Measurements from ENCODE around the gene SLC8A1. TPM values are rescaled to one million over a fixed set of nuclear protein-coding genes. Genes with fewer than 3 reads are reported as not detected.

The SLC8A1 gene
- total RNA-seq, 1 experiment from 2014 or later, result 199 TPM

DNA sequence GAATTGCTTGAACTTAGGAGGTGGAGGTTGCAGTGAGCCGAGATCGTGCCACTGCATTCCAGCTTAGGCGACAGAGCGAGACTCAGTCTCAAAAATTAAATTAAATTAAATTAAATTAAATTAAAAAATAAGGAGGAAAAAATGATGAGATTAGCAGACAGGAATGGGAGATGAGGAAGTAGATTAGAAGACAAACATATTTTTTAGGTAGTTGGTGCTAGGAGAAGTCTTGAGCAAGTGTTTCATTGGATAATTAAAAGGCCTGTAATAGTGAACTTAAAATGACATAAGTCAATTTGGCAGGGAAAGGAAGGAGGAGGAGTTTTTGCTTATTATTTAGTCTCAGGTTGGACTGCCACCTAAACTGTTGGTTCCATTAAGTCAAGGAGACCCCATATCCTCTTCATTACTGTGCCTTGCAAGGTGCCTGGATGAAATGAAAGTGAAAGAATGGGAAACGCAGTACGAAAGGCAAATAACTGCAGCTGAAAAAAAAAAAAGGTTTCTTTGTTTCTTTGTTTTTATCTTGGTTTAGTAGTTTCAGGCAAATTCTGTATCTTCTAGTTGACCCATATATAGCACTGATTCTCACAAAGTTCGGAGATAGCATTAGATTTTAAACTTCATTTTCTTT, 162.0 kb downstream of the SLC8A1 start:
- in situ Hi-C loops (cut with HindIII; ENCODE audit: low sequenced_read_pairs), result no loop called here
- no peak for DNase-seq (ENCODE audit: low spot score)

DNA sequence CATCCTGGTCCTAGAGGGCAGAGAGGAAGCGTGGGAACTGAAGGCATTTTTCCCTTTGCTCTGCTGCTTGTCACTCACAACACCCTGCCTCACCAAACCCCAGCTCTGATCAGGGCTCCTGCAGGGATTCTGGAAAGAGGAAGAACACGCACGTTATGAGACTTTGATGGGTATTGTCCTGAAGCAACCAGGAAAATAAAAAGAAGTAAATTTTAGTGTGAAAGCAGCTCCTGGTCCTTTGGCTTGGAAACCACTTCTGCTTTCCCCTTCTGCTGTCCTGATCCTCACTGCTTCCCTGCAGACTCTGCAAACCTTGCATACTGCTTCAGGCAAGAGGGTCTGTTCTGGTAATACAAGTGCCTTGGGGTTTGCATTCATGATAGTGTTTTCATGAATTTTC, 164.1 kb downstream of the SLC8A1 start:
- DNase-seq (ENCODE audit: low spot score), result no peak
- in situ Hi-C loops (cut with HindIII; ENCODE audit: low sequenced_read_pairs), result no loop called here

DNA sequence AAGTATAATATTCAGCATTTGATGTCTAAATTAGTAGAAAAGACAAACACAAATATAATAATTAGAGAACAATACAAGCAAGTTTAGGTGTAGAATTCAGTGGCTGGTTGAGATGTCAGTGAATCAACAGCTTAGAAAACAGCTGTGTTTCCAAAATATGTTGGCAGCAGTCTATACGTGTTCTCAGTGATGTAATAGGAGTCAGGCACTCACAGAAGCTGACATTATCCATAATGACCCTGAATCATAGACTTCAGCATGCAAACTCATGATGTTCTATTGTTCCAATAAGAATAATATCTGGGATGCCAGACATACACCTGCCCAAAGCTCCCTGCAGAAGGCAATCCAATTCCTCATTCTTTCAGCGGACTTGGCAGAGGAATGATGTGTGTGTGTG, 164.7 kb downstream of the SLC8A1 start:
- in situ Hi-C loops (cut with HindIII; ENCODE audit: low sequenced_read_pairs), result no loop called here

DNA sequence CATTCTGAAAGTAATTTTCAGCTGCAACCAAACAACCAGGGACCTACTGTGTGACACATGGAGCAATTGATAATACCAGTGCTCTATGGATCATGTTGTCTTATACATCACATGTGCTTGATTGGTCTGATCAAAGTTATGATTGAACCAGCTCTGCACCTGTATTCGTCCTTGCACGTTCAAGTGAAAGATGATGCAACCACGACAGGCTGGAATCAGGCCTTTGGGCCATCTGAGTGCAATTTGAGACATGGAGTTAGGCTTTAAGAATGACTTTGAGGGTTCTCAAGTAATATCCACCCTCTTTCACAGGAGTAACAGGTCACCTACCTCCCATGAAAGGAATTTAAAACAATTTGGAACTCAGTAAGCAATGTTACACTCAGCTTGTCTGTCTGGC, 165.2 kb downstream of the SLC8A1 start:
- in situ Hi-C loops (cut with HindIII; ENCODE audit: low sequenced_read_pairs), result no loop called here
- no peak for DNase-seq (ENCODE audit: low spot score)

More for the DNA sequence above, 164.7 kb downstream of the SLC8A1 start:
- no peak for DNase-seq (ENCODE audit: low spot score)

DNA sequence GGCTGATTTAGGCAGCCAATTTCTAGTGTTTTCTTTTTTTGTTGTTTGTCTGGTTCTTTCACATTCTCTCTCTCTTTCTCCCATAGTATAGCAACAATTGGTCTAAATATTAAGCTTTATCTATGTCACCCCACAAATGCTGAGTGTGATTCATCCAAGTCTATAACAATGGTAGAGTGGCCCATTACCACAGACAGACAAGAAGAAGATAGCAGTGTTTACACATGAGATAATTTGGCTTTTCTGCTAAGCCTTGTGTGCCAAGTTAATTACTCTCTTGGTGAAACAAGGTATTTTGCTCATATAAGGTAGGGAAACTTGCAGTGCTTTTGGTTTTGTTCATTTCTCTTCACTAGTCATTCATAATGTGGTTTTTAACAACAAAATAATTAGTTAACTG, 166.5 kb downstream of the SLC8A1 start:
- no peak for DNase-seq (ENCODE audit: low spot score)
- in situ Hi-C loops (cut with HindIII; ENCODE audit: low sequenced_read_pairs), result no loop called here

DNA sequence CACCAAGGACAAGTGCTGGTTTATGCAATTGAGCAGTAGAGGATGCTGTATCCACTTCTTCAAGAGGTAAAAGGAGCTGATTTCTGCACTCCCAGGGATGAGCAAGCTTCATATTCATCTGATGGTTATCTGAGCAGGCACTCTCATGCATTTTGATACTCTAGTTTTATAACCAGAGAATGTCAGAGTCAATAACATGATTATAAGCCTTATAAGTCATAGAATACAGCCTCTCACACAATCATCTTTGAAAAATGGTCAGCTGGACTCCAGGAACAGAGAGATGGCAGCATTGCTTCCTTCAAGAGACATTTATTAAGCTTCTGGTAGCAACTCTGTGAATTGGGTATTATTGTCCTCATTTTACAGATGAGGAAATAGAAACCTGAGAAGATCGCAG, 167.1 kb downstream of the SLC8A1 start:
- in situ Hi-C loops (cut with HindIII; ENCODE audit: low sequenced_read_pairs), result no loop called here
- DNase-seq (ENCODE audit: low spot score), result no peak

DNA sequence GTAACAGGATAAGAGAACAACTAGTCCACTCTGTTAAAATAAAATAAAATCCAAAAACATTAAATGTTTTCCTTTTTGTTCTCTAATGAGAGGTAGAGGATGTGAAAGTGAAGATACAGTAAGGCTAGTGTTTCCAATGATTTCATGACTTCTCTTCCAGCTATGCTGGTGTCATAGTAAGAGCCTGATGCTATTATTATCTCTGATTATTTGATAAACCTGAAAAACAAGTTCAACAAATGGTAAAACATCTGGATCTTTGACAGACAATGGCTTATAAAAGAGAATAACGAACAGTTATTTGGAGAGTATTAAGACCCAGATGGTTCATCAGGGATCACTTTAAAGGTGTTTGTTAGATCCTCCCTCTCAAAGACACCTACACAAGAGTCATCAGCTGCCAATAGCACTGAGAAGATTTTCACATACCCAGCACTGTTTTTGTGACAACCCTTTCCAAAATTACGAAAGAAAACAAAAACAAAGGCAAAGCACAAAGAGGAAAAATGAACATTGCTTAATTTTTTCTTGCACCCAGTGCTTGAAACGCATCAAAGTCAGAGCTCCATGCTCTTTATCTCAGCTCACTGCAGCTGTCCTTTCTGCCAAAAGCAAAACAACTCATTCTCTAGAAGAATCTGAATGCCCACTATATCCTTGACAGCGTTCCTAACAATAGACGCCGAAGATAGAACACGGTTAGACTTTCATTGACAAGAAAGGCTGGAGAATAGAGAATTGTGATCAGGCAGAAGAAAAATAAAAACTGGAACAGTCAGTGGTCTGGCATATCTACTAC, 168.6 kb downstream of the SLC8A1 start:
- DNase-seq (ENCODE audit: low spot score), result no peak
- in situ Hi-C loops (cut with HindIII; ENCODE audit: low sequenced_read_pairs), result no loop called here

DNA sequence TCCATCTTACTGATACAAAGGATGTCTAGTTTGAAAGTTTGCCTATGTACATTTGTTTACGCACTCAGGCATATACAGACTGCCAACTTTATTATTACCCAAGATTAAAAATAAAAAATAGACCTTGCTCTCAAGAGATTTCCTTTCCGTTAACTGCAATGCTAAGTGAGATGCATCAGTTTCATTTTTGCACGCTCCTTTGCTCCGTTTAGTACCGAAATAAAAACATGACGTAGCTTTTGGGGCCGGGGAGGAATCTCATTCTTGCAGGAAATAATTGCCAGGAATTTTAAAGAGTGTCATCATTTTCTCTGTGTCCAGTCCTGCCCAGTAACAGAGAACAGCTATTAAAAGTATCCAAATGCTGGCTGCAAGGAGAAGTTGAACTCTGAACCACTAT, 169.5 kb downstream of the SLC8A1 start:
- no peak for DNase-seq (ENCODE audit: low spot score)
- in situ Hi-C loops (cut with HindIII; ENCODE audit: low sequenced_read_pairs), result no loop called here

DNA sequence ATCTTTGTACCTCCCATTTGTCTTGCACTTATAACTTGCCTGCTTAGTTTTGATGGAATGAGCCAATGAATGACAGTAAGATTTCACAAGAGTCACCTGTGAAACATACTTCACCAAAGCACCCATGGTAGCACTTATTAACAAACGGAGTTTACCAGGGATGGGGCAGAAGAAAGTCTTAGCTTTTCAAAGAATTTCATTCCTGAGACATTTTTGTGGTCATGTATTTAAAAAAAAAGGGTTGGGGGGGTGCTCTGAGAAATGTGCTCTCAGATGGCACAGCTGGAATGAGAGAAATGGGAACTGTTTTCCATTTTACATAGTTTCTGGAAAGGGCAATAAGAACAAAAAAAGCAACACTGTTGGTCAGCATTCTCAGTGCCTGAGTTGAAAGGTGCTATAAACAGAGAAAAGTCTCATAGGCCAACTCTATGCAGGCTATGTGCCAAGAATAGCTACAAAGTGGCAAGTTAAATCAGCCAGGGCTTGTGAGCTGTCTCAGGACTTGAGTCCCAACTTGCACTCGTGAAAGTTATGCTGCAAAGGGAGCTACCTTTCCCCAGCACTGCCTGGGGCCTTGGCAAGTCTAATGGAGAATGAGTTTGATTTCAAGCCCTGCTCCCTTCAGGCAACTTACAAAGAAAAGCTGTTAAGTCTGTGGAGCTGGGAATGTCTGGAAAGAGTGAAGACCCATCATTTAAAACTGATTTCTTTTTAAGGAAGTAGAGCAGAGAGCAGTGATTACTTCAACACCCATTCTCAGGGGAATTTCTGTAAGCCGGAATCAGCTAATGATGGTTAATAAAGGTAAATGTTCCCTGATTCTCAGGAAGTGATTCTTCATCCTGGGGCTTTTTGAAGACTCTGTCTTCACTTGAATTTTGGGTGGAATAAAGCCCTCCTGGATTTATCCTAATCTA, 170.6 kb downstream of the SLC8A1 start:
- peak; percentile 66 for DNase-seq (ENCODE audit: low spot score)
- in situ Hi-C loops (cut with HindIII; ENCODE audit: low sequenced_read_pairs), result no loop called here

DNA sequence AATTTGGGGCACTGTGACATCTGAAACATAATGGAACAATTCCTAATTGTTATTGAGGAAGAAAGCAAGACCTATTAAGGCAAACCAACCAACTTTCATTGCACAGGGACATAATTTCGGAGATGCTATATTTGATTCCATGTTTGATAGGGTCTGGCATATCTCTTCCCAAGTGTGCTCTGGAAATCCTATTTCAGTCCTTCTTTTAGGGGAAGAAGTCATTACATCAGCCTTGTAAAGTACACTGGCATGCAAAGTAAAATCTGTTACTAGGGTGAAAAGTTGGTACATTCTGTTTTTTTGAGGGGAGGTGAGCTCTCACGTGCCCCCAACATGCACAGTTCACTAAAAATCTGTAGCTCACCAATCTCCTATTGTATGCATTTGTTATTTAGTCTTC, 172.4 kb downstream of the SLC8A1 start:
- in situ Hi-C loops (cut with HindIII; ENCODE audit: low sequenced_read_pairs), result no loop called here
- no peak for DNase-seq (ENCODE audit: low spot score)

DNA sequence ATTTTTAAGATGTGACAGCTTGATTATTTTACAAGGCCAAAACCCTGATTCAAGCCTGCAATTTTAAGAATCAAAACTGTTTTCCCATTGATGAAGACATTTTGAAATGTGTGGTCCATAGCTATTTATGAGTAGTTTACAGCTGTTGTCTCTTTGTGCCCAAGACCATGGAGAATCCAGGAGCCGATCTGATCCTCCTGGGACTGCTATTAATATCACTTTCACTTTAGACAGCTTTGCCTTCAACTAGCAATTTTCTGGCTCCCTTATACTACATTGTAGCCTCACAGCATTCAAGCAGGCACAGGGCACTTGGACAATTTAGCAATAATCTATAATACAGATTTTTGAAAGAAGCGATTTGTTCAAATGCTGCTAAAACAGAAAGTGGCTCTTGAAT, 172.9 kb downstream of the SLC8A1 start:
- in situ Hi-C loops (cut with HindIII; ENCODE audit: low sequenced_read_pairs), result no loop called here
- DNase-seq (ENCODE audit: low spot score), result no peak

DNA sequence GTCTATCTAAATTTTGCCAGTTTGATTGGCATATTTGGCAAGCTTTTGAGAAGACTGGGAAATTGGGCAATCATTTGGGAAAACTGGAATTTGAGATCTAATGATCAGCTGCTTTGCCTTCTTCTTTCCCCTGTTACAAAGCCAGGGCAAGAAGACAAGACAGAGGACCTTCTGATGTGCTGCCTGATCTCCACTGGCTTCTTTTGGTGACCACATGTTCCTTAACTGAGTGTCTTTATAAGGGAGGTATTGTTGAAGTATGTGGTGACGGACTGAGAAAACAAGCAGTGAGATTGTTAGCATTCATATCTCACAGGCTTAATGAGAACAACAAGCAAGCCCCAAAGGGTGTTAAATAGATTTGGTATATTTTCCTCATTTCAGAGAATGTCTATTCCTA, 175.8 kb downstream of the SLC8A1 start:
- in situ Hi-C loops (cut with HindIII; ENCODE audit: low sequenced_read_pairs), result no loop called here
- DNase-seq (ENCODE audit: low spot score), result no peak

DNA sequence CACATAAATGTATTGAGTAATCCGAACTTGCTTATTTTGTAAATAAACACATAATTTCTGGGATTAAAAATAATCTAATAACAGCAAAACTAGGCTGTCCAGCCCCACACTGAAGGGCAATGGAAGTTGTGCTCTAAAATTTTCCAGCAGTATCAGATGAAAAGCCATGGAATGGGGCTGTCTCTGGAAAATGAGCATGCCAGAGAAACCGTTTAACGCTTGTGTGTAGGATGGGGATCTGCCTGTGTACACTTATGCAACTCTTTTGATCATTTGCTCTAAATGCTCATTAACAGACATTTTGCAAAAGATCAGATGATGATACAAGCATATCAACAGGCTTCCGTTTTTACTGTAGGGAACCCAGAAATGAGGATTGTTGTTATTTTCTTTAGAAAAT, 177.6 kb downstream of the SLC8A1 start:
- in situ Hi-C loops (cut with HindIII; ENCODE audit: low sequenced_read_pairs), result no loop called here
- no peak for DNase-seq (ENCODE audit: low spot score)

DNA sequence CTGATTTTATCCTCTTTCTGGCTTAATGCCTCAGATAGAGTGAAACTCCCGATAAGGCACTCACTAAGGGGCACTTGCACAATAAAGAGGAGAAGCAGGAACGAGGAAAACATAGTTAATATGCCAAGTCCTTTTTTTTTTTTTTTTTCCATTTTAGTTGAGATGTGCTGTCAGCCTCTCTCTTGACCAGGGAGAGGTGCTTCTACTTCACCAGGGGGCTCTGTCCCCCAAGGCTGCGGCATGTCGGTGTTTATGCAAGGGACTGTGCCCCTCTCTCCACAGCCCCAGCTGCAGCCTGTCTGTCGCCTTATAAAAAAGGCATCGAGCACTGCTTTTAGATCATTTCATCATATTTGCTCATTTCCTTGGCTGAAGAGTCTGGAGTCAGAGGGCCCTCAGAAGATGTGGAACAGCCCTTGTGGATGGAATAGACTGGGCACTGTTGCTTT, 178.1 kb downstream of the SLC8A1 start:
- DNase-seq (ENCODE audit: low spot score), result no peak
- in situ Hi-C loops (cut with HindIII; ENCODE audit: low sequenced_read_pairs), result no loop called here

DNA sequence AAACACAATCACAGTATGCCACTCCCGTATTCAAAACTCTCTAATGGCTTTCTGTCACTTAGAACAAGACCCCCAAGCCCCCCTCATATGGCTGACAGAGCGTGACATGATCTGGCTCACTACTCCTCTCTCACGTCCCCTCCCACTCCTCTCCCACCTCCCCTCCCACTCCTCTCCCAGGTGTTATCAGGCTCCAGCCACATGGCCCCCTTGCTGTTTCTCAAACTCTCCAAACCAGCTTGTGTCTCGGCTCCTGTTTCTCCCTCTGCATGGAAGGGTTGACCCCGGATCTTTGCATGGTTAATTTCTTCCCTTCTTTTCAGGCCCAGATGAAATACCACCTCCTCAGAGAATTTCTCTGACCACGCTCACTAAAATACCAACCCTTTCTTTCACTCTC, 180.8 kb downstream of the SLC8A1 start:
- DNase-seq (ENCODE audit: low spot score), result no peak
- in situ Hi-C loops (cut with HindIII; ENCODE audit: low sequenced_read_pairs), result no loop called here

DNA sequence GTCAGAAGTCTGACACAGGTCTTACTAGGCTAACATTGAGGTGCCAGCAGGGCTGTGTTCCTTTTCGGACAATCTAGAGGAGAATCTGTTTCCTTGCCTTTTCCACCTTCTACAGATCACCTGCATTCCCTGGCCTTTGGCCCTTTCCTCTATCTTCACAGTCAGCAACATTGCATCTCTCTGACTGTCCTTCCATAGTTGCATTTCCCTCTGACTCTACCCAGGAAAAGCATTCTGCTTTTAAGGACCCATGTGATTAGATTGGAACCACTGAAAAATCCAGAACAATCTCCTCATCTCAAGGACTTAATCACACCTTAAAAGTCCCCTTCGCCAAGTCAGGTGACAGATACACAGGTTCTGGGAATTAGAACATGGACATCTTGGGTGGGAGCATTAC, 181.5 kb downstream of the SLC8A1 start:
- DNase-seq (ENCODE audit: low spot score), result no peak
- in situ Hi-C loops (cut with HindIII; ENCODE audit: low sequenced_read_pairs), result no loop called here

DNA sequence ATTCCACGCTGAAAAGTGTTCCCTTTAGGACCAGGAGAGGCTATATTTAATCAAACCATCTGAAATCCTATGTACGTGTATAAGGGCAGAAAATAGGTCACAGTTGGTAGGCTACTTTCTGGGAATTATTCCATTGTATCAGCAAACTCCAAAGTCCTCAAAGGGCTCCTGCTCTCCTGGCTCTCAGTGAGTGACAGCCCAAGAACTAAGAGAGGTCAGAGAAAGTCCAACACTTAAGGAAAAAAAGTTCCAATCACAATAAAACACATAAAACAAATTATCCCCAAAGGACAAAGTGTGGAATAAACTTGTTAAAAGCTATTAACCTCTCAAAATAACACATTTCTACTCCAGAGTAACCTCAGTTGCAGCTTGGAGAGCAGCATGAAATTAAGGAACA, 183.3 kb downstream of the SLC8A1 start:
- no peak for DNase-seq (ENCODE audit: low spot score)
- in situ Hi-C loops (cut with HindIII; ENCODE audit: low sequenced_read_pairs), result no loop called here

DNA sequence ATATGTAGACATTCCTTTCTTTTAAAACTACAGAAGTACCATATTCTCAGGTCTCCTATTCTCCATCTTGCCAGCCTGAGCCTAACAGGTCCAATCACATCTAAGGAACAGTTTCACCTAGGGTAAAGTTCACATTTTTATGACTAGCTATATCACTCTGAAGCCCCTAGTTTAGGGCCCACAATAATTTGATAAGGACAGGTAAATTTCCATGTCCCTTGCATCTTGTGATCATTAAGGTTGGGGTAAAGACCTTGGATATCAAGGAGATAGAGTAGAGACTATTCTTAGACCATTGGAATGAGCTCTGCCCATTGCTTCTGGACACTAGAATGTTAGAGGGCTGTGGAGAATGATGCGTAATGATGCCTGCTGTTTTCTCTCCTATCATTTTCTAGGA, 185.7 kb downstream of the SLC8A1 start:
- no peak for DNase-seq (ENCODE audit: low spot score)
- in situ Hi-C loops (cut with HindIII; ENCODE audit: low sequenced_read_pairs), result no loop called here

DNA sequence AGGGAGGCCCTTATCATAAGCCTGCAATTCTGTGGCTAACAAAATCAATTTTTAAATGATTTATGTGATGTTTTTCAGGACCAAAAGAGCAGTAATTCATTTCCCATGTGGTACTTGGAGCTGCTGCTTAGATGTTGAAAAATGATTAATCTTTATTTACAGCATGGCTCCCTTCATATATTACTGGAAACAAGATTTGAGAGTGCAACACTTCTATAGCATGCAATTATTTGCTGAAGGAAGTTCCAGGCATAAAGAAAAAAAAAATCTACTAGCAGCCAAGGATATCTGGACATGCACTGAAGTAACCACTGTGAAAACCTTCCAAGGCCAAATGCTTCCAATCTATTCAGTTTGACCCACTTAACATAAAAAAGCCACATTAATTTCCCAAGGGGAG, 186.3 kb downstream of the SLC8A1 start:
- in situ Hi-C loops (cut with HindIII; ENCODE audit: low sequenced_read_pairs), result no loop called here
- no peak for DNase-seq (ENCODE audit: low spot score)

DNA sequence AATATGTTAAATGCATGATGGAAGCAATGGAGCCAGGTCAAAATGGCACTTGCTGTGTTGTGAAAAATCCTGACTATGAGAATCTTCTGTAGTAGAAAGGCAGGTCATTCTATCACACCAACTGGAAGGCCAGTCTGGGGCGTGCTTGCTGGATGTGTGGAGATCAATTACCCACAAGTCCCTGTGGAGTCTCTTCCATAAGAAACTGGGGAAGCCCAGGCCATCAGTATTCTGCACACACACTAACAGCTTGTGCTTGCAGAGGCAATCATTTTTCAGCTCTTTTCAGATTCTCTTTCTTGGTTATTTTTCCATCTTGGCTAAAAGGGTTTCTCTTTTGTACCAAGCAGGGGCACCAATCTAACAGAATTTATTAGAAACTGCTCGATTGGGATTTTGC, 190.8 kb downstream of the SLC8A1 start:
- DNase-seq (ENCODE audit: low spot score), result no peak
- in situ Hi-C loops (cut with HindIII; ENCODE audit: low sequenced_read_pairs), result no loop called here
